ENCODE data around the gene SNORC. TPM values are rescaled to one million over a fixed set of nuclear protein-coding genes. Genes with fewer than 3 reads are reported as not detected.

SNORC gene
- total and polyA plus RNA-seq, 2 of the 4 experiments (the other 2 are of a cell fraction) = under 0.01 to 0.67 TPM

- Histone ChIP-seq H3K4me3 (ENCODE audit: insufficient read depth, low read depth, low read length) (no peak overlapping the region), H3K56ac (ENCODE audit: extremely low read depth, insufficient read depth, low read length) (no peak overlapping the region), H3K36me3 (ENCODE audit: control insufficient read depth, insufficient read depth, low read length) (peaks cover 31% of the 10 kb centered on the region), H3K79me1 (ENCODE audit: low read depth in 1 of 2, low read length in 2 of 2) (peaks cover 0 to 13% of the 10 kb centered on the region in 2 experiments; a peak in 1 of 4 replicates), H2BK20ac (ENCODE audit: low read depth, low read length) (no peak overlapping the region), H2AK9ac (replicated peaks; ENCODE audit: low read depth, low read length, poor library complexity) (peak overlapping the region; percentile 6), H4K5ac (ENCODE audit: low read depth, low read length) (no peak overlapping the region), H4K91ac (ENCODE audit: insufficient read depth, low read depth, low read length) (no peak overlapping the region), H3K27me3 (ENCODE audit: control insufficient read depth, insufficient read depth, low read length) (no peaks in the 10 kb centered on the region), H3K9me3 (ENCODE audit: control insufficient read depth, insufficient read depth, low read length) (no peaks in the 10 kb centered on the region; the same call in 1 of the 2 replicates), H3K9me1 (ENCODE audit: insufficient read depth, low read length) (peaks cover 17% of the 10 kb centered on the region; the same call in 1 of the 2 replicates), H2BK120ac (ENCODE audit: low read depth, low read length) (no peak overlapping the region), H3K4me1 (ENCODE audit: control insufficient read depth, insufficient read depth, low read length) (peaks cover 3% of the 10 kb centered on the region; the same call in 1 of the 2 replicates), H3K4ac (ENCODE audit: low read depth, low read length) (no peak overlapping the region), H2AK5ac (ENCODE audit: low read depth, low read length) (no peak overlapping the region), H3K4me2 (ENCODE audit: low read depth, low read length) (no peak overlapping the region), H3K14ac (replicated peaks; ENCODE audit: low read depth, low read length) (no peak overlapping the region), H2AFZ (replicated peaks; ENCODE audit: low read length, poor library complexity) (no peak overlapping the region), H2BK5ac (ENCODE audit: low read depth, low read length, poor library complexity, severe bottlenecking) (no peak overlapping the region), H3K18ac (ENCODE audit: low read depth, low read length) (no peak overlapping the region), H3K9ac (ENCODE audit: low read depth, low read length) (no peak overlapping the region), H3K27ac (ENCODE audit: insufficient read depth, low read length) (no peak overlapping the region), H3K23ac (ENCODE audit: low read depth, low read length) (no peak overlapping the region), H2BK15ac (ENCODE audit: low read depth, low read length) (no peak overlapping the region), H4K20me1 (ENCODE audit: insufficient read depth, low read length) (peaks cover 3% of the 10 kb centered on the region; the same call in 1 of the 2 replicates), H4K8ac (ENCODE audit: low read depth in 2 of 2, low read length in 2 of 2) (no peak overlapping the region)
- ChIA-PET POLR2A (ENCODE audit: unreplicated experiment) (no interaction called here), CTCF (interaction anchor here (0.6 kb wide), 1 partner anchor 196 kb away, joined by 3 read pairs; no protein-coding TSS in a partner anchor)
- DNase-seq (no peak), ATAC-seq (ENCODE audit: low read depth) (no peak)
- in situ Hi-C loops (cut with MboI; ENCODE audit: low sequenced_read_pairs) = loop anchor here (10.0 kb wide), 1 partner anchor 195 kb away; no protein-coding TSS in a partner anchor
- dilution Hi-C loops (cut with HindIII; ENCODE audit: low sequenced_read_pairs, unreplicated experiment) = no loop called here
- WGBS, 2 experiments (ENCODE audit: extremely low coverage in 2 of 2, insufficient read length in 1 of 2) = 100% methylated on average over 2 of the region's 4 CpGs; no CpG with 5 or more reads in 1 of the 2 experiments
- TF ChIP-seq SMC3 (IDR thresholded peaks at IDR 0.05; ENCODE audit: low read depth, low read length) (no peak), MAFK (IDR thresholded peaks at IDR 0.05; ENCODE audit: low read depth, low read length) (no peak), CEBPB (IDR thresholded peaks at IDR 0.05; ENCODE audit: low read depth, low read length) (no peak), POLR2A (IDR thresholded peaks at IDR 0.05; ENCODE audit: low read depth, low read length) (no peak), NFE2L2 (IDR thresholded peaks at IDR 0.05; ENCODE audit: low read depth, low read length) (no peak), BHLHE40 (IDR thresholded peaks at IDR 0.05; ENCODE audit: low read depth, low read length) (no peak)
- no TSS peak for BruUV-seq (replicated peaks)
- intact Hi-C loops (cut with micrococcal nuclease) = no loop called here
These were observed 10.6 kb upstream of the SNORC start for GRCh38 chr2:232859385-232859916.
